Activated naive CD8-positive, alpha-beta T cell treated with anti-CD3 and anti-CD28 coated beads for 36 hours (primary cell): Measurements from ENCODE around the gene SLAMF6. TPM values are rescaled to one million over a fixed set of nuclear protein-coding genes. Genes with fewer than 3 reads are reported as not detected.

Source experiments
- DNase-seq: peaks from one replicate; pipeline ENCODE4 v3.0.0; 2021
- H3K27ac Mint-ChIP-seq: one replicate; pipeline ENCODE4 v1.8.0; 2022; ENCODE audit warnings: mild to moderate bottlenecking, moderate library complexity, mixed read lengths
- H3K27me3 Mint-ChIP-seq: one replicate; pipeline ENCODE4 v1.8.0; 2022; ENCODE audit warnings: mild to moderate bottlenecking, mixed read lengths
- H3K36me3 Mint-ChIP-seq: one replicate; pipeline ENCODE4 v1.8.0; 2021; ENCODE audit warnings: mild to moderate bottlenecking, mixed read lengths
- H3K4me1 Mint-ChIP-seq: one replicate; pipeline ENCODE4 v1.8.0; 2021; ENCODE audit warnings: mixed read lengths
- H3K4me3 Mint-ChIP-seq: one replicate; pipeline ENCODE4 v1.8.0; 2022; ENCODE audit warnings: mild to moderate bottlenecking, moderate library complexity, mixed read lengths
- H3K9me3 Mint-ChIP-seq: one replicate; pipeline ENCODE4 v1.8.0; 2022; ENCODE audit warnings: mixed read lengths
- total RNA-seq, 2 experiments: library from RNA; stranded (reverse); gene quantifications; one replicate each; pipeline ENCODE4 v1.2.3, GENCODE V29; 2021

Gene SLAMF6
- total RNA-seq, 2 experiments from 2014 or later = 46.8 to 48.1 TPM

GRCh38 chr1:160451859-160452232, 71.2 kb downstream of the SLAMF6 start:
- Mint-ChIP-seq H3K36me3 (peaks cover 8% of the 10 kb centered on the region), H3K27me3 (no peaks in the 10 kb centered on the region), H3K9me3 (peaks cover 3% of the 10 kb centered on the region), H3K27ac (peak overlapping the region; percentile 88), H3K4me1 (peaks cover 63% of the 10 kb centered on the region), H3K4me3 (peak overlapping the region; percentile 5)
- DNase-seq = no peak

GRCh38 chr1:160451119-160451858, 71.8 kb downstream of the SLAMF6 start:
- Mint-ChIP-seq H3K4me3 (peak overlapping the region; percentile 5), H3K36me3 (peaks cover 6% of the 10 kb centered on the region), H3K4me1 (peaks cover 63% of the 10 kb centered on the region)

GRCh38 chr1:160449494-160449893, 73.6 kb downstream of the SLAMF6 start:
- Mint-ChIP-seq H3K27me3 (no peaks in the 10 kb centered on the region), H3K4me1 (peaks cover 49% of the 10 kb centered on the region), H3K36me3 (peaks cover 4% of the 10 kb centered on the region), H3K9me3 (peaks cover 3% of the 10 kb centered on the region), H3K4me3 (no peak overlapping the region), H3K27ac (no peak overlapping the region)
- DNase-seq = no peak

More at GRCh38 chr1:160451119-160451858, 71.8 kb downstream of the SLAMF6 start:
- Mint-ChIP-seq H3K27ac (peak overlapping the region; percentile 88), H3K9me3 (peaks cover 3% of the 10 kb centered on the region), H3K27me3 (no peaks in the 10 kb centered on the region)
- DNase-seq = no peak

GRCh38 chr1:160446945-160447600, 76.0 kb downstream of the SLAMF6 start:
- no peak for DNase-seq
- peak overlapping the region; percentile 62 for H3K27ac Mint-ChIP-seq
- H3K9me3 Mint-ChIP-seq = no peaks in the 10 kb centered on the region
- no peaks in the 10 kb centered on the region for H3K27me3 Mint-ChIP-seq
- peaks cover 51% of the 10 kb centered on the region for H3K4me1 Mint-ChIP-seq
- no peak overlapping the region for H3K4me3 Mint-ChIP-seq
- peaks cover 2% of the 10 kb centered on the region for H3K36me3 Mint-ChIP-seq

GRCh38 chr1:160439718-160440117, 83.3 kb downstream of the SLAMF6 start:
- peaks cover 37% of the 10 kb centered on the region for H3K4me1 Mint-ChIP-seq
- H3K27me3 Mint-ChIP-seq = no peaks in the 10 kb centered on the region
- peaks cover 9% of the 10 kb centered on the region for H3K9me3 Mint-ChIP-seq
- no peak for DNase-seq
- H3K4me3 Mint-ChIP-seq = no peak overlapping the region
- no peak overlapping the region for H3K27ac Mint-ChIP-seq
- peaks cover 13% of the 10 kb centered on the region for H3K36me3 Mint-ChIP-seq

GRCh38 chr1:160438935-160439334, 84.1 kb downstream of the SLAMF6 start:
- peaks cover 21% of the 10 kb centered on the region for H3K36me3 Mint-ChIP-seq
- H3K27me3 Mint-ChIP-seq = no peaks in the 10 kb centered on the region
- no peak overlapping the region for H3K4me3 Mint-ChIP-seq
- H3K9me3 Mint-ChIP-seq = peaks cover 17% of the 10 kb centered on the region
- peaks cover 33% of the 10 kb centered on the region for H3K4me1 Mint-ChIP-seq
- no peak for DNase-seq
- no peak overlapping the region for H3K27ac Mint-ChIP-seq

- Mint-ChIP-seq H3K27ac (peak overlapping the region; percentile 94), H3K4me3 (peak overlapping the region; percentile 68), H3K9me3 (peaks cover 19% of the 10 kb centered on the region), H3K4me1 (peaks cover 32% of the 10 kb centered on the region), H3K27me3 (no peaks in the 10 kb centered on the region), H3K36me3 (peaks cover 26% of the 10 kb centered on the region)
- DNase-seq = no peak
These were observed 84.6 kb downstream of the SLAMF6 start for GRCh38 chr1:160438317-160438918.

- peak overlapping the region; percentile 68 for H3K4me3 Mint-ChIP-seq
- peaks cover 23% of the 10 kb centered on the region for H3K9me3 Mint-ChIP-seq
- H3K4me1 Mint-ChIP-seq = peaks cover 33% of the 10 kb centered on the region
- H3K36me3 Mint-ChIP-seq = peaks cover 34% of the 10 kb centered on the region
- no peaks in the 10 kb centered on the region for H3K27me3 Mint-ChIP-seq
- peak overlapping the region; percentile 94 for H3K27ac Mint-ChIP-seq
- DNase-seq = no peak
These were observed 85.4 kb downstream of the SLAMF6 start for GRCh38 chr1:160437432-160438316.

GRCh38 chr1:160436966-160437365, 86.1 kb downstream of the SLAMF6 start:
- peaks cover 40% of the 10 kb centered on the region for H3K4me1 Mint-ChIP-seq
- DNase-seq = no peak
- H3K4me3 Mint-ChIP-seq = no peak overlapping the region

More at GRCh38 chr1:160436966-160437365, 86.1 kb downstream of the SLAMF6 start:
- H3K36me3 Mint-ChIP-seq = peaks cover 36% of the 10 kb centered on the region
- H3K27ac Mint-ChIP-seq = peak overlapping the region; percentile 94
- peaks cover 23% of the 10 kb centered on the region for H3K9me3 Mint-ChIP-seq
- H3K27me3 Mint-ChIP-seq = no peaks in the 10 kb centered on the region

Other genes starting within 250 kb of the SLAMF6 start
- 10 to 100 TPM; 49.8 to 52.1 TPM for gene PEX19, start 238.1 kb downstream of the SLAMF6 start, total RNA-seq
- 100 to 1,000 TPM; 110 to 119 TPM for gene COPA, start 180.0 kb downstream of the SLAMF6 start, total RNA-seq
- 10 to 100 TPM; 49.5 to 53.5 TPM for gene NCSTN, start 179.9 kb downstream of the SLAMF6 start, total RNA-seq
- under 1 TPM; 0.34 to 0.52 TPM for gene NHLH1, start 156.2 kb downstream of the SLAMF6 start, total RNA-seq
- under 1 TPM; 0.24 to 0.31 TPM for gene VANGL2, start 122.7 kb downstream of the SLAMF6 start, total RNA-seq
- gene CD84, start 56.2 kb upstream of the SLAMF6 start, total RNA-seq = 10 to 100 TPM; 13.5 to 13.7 TPM
- gene SLAMF1, start 123.8 kb upstream of the SLAMF6 start, total RNA-seq = 10 to 100 TPM; 39.8 to 41.6 TPM
- 100 to 1,000 TPM; 376 to 385 TPM for gene CD48, start 188.6 kb upstream of the SLAMF6 start, total RNA-seq
- gene SLAMF7, start 216.0 kb upstream of the SLAMF6 start, total RNA-seq = 100 to 1,000 TPM; 152 to 162 TPM